Natural killer cell (primary cell): Measurements from ENCODE around the gene TENM3. TPM values are rescaled to one million over a fixed set of nuclear protein-coding genes. Genes with fewer than 3 reads are reported as not detected.

ENCODE experiments used
- ATAC-seq, 3 donors: fragments of 150-1000 bp in 2 of 3; fragments of 200-7000 bp in 1 of 3; cut with Tn5 transposase; 1 replicate in 1 of 3; 2 replicates in 2 of 3; pipeline ENCODE4 v1.10.0; 2021; ENCODE audit warnings: mild to moderate bottlenecking in 2 of 3, moderate library complexity in 2 of 3
- DNase-seq, 2 donors: peaks; one replicate each; pipeline versions ENCODE4 v3.0.0 to v3.0.0-alpha.2; 2013 to 2021; ENCODE audit warnings: mixed read lengths in 1 of 2
- H3K27ac ChIP-seq: one replicate; pipeline ENCODE4 v1.5.1; 2013; ENCODE audit warnings: mild to moderate bottlenecking, low read length
- H3K27me3 ChIP-seq: one replicate; pipeline ENCODE4 v1.6.1; 2013; ENCODE audit warnings: low read length; ENCODE audit not compliant: control insufficient read depth, insufficient read depth
- H3K36me3 ChIP-seq: one replicate; pipeline ENCODE4 v1.6.1; 2013; ENCODE audit warnings: low read length; ENCODE audit not compliant: control insufficient read depth, insufficient read depth
- H3K4me1 ChIP-seq: one replicate; pipeline ENCODE4 v1.6.1; 2013; ENCODE audit warnings: low read length; ENCODE audit not compliant: control insufficient read depth, insufficient read depth
- H3K4me3 ChIP-seq: one replicate; pipeline ENCODE4 v1.5.1; 2013; ENCODE audit warnings: low read length
- H3K9me3 ChIP-seq: one replicate; pipeline ENCODE4 v1.6.1; 2013; ENCODE audit warnings: low read length; ENCODE audit not compliant: control insufficient read depth, insufficient read depth
- H3K27ac Mint-ChIP-seq, 2 donors: one replicate each; pipeline ENCODE4 v1.8.0; 2022; ENCODE audit warnings: mild to moderate bottlenecking in 2 of 2, mixed read lengths in 2 of 2, moderate library complexity in 1 of 2
- H3K27me3 Mint-ChIP-seq, 2 donors: one replicate each; pipeline ENCODE4 v1.8.0; 2022; ENCODE audit warnings: low read depth in 2 of 2, mixed read lengths in 2 of 2
- H3K36me3 Mint-ChIP-seq: one replicate; pipeline ENCODE4 v1.8.0; 2022; ENCODE audit warnings: mixed read lengths
- H3K4me1 Mint-ChIP-seq, 2 donors: one replicate each; pipeline ENCODE4 v1.8.0; 2022; ENCODE audit warnings: mixed read lengths in 2 of 2
- H3K4me3 Mint-ChIP-seq: one replicate; pipeline ENCODE4 v1.8.0; 2022; ENCODE audit warnings: mild to moderate bottlenecking, moderate library complexity, mixed read lengths
- H3K9me3 Mint-ChIP-seq, 2 donors: one replicate each; pipeline ENCODE4 v1.8.0; 2022; ENCODE audit warnings: mixed read lengths in 2 of 2
- CTCF ChIP-seq: fragments of 200-600 bp; IDR thresholded peaks from one replicate; pipeline ENCODE4 v1.8.0; 2022; ENCODE audit warnings: antibody characterized with exemption
- WGBS: methylation state at CpG from one replicate; pipeline ENCODE4 v1.1.7; 2013; ENCODE audit warnings: missing lambda C conversion rate; ENCODE audit not compliant: insufficient coverage; 5-methylcytosine and 5-hydroxymethylcytosine counted together
- intact Hi-C: fragments of 100-400 bp; cut with micrococcal nuclease; formaldehyde crosslinking; loops from one replicate; pipeline ENCODE4 v1.14.2; 2022
- total RNA-seq, 4 donors: library from RNA; stranded (reverse); fragments of 120-200 nt in 1 of 4; gene quantifications; one replicate each; pipeline versions ENCODE4 v1.2.3 to v1.2.4, GENCODE V29; 2013 to 2022

TENM3 gene
- total RNA-seq, 3 donors from 2014 or later (not counting 1 experiment from before 2014, with no cell fraction given), result not detected

DNA sequence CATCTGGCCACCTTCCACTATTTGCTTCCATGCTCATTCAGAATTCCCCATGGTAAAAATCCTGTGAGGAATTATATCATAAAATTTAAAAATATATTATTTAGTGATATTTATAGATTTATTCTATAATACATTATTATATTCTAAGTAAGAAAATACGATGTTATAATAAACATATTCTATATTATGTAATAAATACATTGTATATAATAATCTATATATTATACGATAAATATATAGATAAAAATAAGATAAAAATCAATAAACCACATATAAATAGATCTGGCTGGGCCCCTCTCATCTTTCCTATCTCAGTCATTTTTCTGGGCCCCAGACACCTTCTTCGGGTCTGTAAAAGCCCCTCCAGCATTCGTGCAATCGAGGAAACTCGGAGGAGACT lies 605.5 kb downstream of the TENM3 start:
- no peaks in the 10 kb centered on the region for H3K9me3 ChIP-seq
- intact Hi-C loops, result no loop called here
- no peak overlapping the region for H3K27ac ChIP-seq
- Mint-ChIP-seq H3K4me3 (no peak overlapping the region), H3K4me1 (peaks cover 0 to 3% of the 10 kb centered on the region in 2 donors), H3K9me3 (no peaks in the 10 kb centered on the region), H3K27me3 (peaks cover 4 to 7% of the 10 kb centered on the region in 2 donors), H3K27ac (no peak overlapping the region), H3K36me3 (no peaks in the 10 kb centered on the region)
- ATAC-seq (no peak), DNase-seq (no peak)
- H3K4me3 ChIP-seq, result no peak overlapping the region
- H3K36me3 ChIP-seq, result no peaks in the 10 kb centered on the region
- H3K27me3 ChIP-seq, result no peaks in the 10 kb centered on the region
- 92% methylated on average over 4 of the region's 6 CpGs for WGBS
- TF ChIP-seq CTCF, result no peak
- H3K4me1 ChIP-seq, result no peaks in the 10 kb centered on the region
